Suprapubic skin (tissue), 3 donors: ENCODE results near the gene CROCC2.

Experiments used
- POLR2A ChIP-seq, 2 donors: fragments of 450-650 bp; IDR thresholded peaks; one replicate each; pipeline ENCODE4 v1.6.1; 2017; ENCODE audit warnings: antibody characterized with exemption in 2 of 2, mild to moderate bottlenecking in 2 of 2, moderate library complexity in 2 of 2
- TF ChIP-seq, protein P1 (sequence below), 2 donors: fragments of 200-600 bp in 1 of 2; fragments of 450-650 bp in 1 of 2; sonication (generic) in 1 of 2; IDR thresholded peaks; one replicate each; pipeline ENCODE4 v1.5.1; 2016 to 2019; ENCODE audit warnings: antibody characterized with exemption in 2 of 2, mild to moderate bottlenecking in 1 of 2, moderate library complexity in 1 of 2

DNA sequence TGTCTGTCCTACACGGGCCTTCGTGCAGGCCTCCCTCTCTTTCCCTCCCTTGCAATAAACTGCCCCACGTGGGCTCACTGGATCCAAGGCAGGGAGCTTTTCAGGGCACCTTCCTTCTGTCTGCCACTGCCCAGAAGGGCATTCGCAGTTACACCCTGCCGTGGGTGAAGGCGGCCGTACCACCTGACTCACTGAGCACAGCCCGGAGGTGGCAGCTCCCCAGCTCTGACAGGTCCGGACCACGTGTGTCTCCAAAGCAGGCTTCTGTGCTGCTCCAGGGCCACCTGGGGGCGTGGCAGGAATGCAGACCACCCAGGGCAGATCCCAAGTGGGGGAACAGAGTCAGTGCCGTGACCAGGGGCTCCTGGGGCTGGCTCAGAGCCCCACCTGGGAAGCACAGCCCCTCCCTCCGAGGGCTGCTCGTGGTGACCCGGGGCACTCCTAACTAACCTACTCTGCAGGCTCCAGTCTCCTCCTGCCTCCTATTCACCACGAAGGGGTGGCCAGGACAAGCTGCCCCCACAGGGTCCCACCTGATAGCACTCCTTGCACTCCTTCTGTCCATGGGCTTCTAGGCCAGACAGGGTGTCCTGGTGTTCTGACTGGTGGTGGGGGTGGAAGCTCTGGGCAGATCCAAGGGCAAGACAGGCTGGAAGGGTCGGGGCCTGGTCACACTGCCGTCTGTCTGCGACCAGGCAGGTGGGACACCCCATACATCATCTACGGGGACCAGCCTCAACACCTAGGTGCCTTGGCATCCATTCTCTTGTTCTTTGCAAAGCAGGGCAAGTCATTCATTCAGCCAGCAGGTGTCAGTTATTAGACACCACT, 102.0 kb downstream of the CROCC2 start:
- TF ChIP-seq POLR2A (IDR thresholded peaks at IDR 0.05) = no peak
- TF ChIP-seq, protein P1, sequence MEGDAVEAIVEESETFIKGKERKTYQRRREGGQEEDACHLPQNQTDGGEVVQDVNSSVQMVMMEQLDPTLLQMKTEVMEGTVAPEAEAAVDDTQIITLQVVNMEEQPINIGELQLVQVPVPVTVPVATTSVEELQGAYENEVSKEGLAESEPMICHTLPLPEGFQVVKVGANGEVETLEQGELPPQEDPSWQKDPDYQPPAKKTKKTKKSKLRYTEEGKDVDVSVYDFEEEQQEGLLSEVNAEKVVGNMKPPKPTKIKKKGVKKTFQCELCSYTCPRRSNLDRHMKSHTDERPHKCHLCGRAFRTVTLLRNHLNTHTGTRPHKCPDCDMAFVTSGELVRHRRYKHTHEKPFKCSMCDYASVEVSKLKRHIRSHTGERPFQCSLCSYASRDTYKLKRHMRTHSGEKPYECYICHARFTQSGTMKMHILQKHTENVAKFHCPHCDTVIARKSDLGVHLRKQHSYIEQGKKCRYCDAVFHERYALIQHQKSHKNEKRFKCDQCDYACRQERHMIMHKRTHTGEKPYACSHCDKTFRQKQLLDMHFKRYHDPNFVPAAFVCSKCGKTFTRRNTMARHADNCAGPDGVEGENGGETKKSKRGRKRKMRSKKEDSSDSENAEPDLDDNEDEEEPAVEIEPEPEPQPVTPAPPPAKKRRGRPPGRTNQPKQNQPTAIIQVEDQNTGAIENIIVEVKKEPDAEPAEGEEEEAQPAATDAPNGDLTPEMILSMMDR (IDR thresholded peaks at IDR 0.05) = no peak
